Dedifferentiated amniotic fluid mesenchymal stem cell (primary cell): ENCODE data around the gene AGAP1.
"Not testable (repeated sequence)": the region's sequence is repeated elsewhere in the genome, so short reads cannot be mapped to it uniquely, and the experiment has no call there.

ENCODE experiments used
- DNase-seq: peaks from one replicate; pipeline ENCODE4 v3.0.0-alpha.2; 2016; ENCODE audit errors: extremely low spot score

AGAP1 gene

DNA sequence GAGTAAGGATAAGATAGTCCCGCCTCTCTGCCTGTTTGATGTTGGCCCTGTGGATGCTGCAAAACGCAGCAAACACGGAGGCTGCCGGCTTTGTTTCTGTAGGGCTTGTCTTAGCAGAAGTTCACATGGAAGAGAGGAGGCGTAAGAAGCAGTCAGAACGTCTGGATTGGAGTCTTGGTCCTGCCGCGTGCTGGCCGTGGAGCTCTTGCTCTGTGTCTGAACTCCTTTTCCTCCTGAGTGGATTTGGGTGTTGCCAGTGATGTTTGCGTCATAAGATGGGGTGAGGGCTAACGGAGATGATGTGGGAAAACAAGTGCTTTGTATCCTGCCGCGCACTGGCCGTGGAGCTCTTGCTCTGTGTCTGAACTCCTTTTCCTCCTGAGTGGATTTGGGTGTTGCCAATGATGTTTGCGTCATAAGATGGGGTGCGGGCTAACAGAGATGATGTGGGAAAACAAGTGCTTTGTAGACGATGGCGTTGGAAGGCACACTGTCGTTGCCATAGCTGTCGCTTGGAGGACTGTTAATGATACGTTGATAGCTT lies 240.9 kb downstream of the AGAP1 start:
- DNase-seq: no peak

DNA sequence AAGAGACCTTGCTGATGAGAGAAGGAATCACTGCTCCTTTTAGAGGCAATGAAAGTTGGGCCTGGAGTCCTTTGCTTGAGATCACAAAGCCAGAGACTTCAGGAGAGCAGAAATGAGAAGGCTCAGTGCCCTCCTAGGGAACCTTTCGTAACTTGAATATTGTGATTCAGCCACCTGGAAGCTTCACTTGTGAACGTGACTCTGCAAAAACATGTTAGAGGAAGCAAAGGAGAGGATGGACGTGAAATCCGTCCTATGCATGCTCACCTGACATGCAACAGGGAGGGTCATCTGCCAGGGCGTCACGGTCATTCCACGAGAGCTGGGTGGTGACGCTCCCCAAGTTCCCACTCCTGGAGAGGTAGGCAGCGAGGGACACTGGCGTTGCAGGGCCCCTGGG lies 243.6 kb downstream of the AGAP1 start:
- DNase-seq: no peak

DNA sequence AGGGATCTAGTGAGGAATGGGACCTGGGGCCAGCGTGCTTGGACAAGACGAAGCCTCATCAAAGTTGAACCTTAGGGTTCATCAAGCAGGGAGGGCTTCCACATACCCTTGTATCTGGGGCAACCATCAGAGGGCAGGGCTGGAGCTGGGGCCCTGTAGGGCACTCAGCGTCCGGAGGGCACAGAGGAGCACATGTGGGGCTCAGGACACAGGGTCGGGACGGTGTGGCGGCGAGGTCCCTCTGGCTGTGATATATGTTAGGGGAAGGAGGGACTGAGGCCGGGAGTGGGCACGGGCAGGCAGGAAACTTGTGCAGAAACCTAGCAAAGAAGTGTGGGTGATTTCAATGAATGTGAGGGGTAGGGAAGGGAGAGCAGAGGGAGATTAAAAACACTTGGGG lies 244.0 kb downstream of the AGAP1 start:
- DNase-seq: no peak

DNA sequence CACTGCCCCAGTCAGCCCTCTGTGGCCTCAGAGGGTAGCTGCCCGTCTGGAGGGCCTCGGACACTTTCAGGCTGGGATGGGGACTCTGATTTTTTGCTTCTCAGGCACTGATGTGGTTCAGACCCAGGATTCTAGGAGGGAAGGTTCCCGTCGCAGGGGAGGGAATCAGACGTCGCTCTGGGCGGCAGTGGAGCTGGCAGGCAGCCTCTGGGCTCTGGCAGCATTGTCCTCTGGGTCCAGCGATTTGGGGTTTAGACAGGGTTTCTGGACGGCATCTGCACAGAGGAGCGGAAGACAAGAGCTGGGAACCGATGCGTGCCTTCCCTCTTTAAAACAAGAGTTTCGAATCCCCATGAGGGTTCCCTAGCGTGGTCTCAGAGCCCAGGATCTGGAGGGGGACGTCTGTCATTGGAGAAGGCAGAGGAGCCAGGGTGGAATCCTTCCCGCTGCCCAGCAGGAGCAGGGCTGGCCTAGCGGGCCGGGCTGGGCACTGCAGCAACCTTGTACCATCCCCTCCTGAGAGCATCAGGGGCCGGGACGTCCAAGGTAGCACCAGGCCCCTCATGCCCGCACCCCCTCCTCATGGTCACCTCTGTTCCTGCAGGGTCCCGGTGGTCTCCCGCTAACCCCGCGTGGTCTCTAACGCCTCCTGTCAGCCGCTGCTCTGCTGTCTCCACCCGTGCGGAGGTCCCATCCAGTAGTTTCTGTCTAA lies 246.0 kb downstream of the AGAP1 start:
- no peak for DNase-seq

- DNase-seq: no peak
Measured at GRCh38 chr2:235740821-235741220, 247.0 kb downstream of the AGAP1 start.

- no peak for DNase-seq
Measured at GRCh38 chr2:235744161-235744560, 250.3 kb downstream of the AGAP1 start.

DNA sequence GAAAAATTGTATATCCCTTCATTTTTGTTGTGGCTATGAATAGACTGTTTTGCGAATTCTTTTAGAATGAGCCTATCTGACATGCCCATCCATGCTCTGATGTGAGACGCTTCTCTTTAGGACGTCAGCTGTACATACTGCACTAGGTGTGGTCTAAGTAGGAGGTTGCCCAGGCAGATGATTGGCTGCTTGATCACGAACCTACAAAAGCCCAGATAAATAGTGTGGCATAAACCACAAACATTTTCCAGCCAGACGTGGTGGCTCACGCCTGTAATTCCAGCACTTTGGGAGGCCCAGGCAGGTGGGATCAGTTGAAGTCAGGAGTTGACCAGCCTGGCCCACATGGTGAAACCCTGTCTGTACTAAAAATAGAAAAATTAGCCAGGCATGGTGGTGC lies 251.8 kb downstream of the AGAP1 start:
- DNase-seq: no peak

DNA sequence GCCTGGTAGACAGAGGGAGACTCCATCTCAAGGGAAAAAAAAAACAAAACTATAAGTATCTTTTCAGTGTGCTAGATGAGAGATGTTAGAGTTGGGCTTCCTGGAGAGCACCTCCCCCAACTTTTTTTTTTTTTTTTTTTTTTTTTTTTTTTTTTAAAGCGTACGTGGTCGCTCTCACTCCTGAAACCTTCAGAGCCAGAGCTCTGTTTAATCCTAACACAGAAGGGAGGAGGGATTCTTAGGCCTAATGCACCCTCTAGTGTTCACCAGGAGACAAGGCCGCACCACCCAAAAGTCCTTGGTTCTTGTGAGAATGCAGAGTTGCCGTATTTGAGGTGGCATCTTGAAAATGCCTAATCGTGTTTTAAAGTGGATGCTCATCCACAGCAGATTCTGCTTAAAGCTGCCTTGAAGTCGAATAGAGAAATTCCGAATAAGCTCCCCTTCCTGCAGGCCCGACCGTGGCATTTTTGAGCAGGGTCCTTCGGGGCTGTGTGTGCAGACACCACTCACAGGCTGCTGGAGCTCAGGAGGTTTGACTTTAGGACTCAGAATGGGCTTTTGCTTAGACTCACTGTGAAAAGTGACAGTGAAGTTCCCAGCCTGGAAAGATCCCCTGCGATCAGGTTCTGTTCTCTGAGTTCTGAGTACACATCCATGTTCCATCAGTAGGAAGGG lies 252.6 kb downstream of the AGAP1 start:
- peak; percentile 82 for DNase-seq

DNA sequence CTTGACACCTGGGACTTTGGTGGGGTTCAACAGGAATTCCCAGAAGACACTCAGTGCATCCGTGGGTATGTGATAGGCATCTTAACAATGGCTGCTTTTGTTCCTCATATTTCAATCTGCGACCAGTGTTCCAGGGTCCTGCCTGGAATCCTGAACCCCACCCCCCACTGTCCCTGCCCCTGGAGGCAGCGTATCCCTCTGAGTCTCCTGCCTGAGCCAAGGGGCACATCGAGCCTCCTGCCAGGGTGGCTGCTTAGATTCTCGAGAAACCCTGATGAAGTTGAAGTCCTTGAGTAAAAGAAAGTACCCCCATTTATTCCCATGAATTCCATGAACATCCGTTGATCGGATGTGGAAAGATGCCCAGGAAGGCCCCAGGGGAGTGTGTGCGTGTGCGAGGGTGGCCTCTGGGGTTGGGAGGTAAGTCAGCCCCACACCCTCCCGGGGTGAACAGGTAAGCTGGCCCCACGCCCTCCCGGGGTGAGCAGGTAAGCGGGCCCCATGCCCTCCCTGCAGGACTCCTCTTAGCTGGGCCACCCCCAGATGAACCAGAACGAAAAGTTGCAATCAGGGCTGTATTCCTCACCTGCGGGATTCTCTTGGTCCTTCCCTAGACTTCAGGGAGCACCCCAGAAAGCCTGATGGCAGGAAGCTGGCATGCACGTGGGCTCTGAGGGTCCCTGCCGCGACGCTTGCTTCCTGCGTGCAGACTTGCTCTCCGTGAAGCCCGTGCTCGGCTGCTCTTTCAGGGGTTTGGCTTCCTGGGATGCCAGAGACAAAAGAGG lies 253.3 kb downstream of the AGAP1 start:
- no peak for DNase-seq

DNA sequence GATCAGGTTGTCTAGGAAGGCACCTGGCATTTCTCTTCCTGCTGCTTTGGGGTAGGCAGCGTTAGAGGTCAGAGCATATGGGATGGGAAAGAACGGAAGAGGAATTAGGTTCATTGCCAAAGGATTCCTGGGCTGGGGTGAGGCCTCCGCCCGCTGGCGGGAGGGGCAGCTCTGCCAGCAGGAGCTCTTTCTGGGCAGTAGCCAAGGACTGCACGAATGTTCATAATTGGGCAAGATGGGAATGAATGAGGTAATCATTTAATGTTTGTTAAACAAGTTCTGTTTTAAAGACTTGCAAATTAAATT lies 253.9 kb downstream of the AGAP1 start:
- no peak for DNase-seq

- peak; percentile 77 for DNase-seq
Measured at GRCh38 chr2:235749121-235749770, 255.4 kb downstream of the AGAP1 start.

GRCh38 chr2:235749771-235750160 lies 255.9 kb downstream of the AGAP1 start:
- no peak for DNase-seq

DNA sequence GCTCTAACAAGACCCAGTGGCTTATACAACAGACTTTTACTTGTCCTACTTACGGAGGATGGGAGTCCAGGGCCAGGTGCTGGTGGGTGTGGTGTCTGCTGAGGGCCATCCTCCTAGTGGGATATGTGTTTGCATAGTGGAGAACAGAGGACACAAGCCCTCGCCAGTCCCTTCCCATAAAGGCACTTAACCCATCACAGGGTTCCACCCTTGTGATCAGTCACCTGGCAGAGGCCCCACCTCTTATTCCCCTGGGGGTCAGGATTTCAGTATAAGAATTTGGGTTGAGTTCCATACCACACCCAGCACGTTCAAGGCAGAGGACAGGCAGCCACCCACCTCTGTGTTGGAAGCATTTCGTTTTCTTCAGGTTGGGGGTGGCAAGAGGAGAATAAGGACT lies 259.0 kb downstream of the AGAP1 start:
- DNase-seq: no peak

DNA sequence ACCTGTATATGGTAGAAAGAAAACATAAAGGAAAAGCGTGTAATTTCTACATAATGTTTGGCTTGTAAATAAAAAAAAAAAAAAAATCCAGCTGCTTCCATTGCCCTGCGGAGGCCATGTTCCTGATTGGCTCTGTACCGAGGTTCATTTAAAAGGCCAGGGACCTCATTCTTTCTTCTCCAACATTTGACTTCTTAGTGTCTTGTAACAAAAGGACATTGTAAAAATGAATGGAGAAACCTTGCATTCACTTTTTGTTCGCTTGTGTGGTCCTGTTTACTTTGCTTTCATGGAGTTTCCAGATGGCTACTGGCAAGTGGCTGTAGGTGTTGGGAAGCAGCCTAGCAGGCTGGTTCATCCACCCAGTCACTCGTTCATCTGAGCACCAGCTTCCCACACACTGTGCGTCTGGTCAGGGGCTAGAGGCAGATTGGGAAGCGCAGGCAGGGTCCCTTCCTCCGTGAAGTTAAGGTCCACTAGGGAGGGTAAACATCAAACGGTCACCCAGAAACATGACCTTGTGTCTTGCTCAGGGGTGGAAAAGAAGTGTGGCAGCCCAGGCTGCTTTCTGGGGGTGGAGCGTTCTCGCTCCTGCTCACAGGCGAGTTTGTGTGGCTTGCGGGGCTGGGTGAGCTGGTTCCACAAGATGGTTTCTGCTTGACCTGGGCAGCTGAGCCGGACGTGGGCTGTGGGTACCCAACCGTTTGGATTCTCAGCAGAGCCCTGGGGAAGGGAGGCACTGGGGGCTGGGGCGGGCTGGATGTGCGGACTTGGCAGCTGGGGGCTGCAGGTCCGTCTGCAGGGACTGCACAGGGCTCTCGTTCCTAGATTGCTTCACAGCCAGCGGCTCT lies 260.7 kb downstream of the AGAP1 start:
- no peak for DNase-seq

DNA sequence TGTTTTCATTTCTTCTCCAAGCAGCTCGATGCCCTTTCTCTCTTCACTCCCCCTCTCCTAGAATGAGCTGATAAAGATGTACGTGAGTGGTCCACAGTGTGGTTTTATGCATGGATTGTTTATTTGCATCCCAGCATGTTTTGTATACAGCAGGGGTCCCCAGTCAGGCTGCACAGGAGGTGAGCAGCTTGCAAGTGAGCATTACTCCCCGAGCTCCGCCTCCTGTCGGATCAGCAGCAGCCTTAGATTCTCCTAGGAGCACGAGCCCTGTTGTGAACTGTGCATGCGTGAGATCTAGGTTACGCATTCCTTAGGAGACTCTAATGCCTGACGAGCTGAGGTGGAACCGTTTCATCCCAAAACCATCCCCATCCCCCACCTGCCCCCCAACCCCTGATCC lies 262.6 kb downstream of the AGAP1 start:
- no peak for DNase-seq

GRCh38 chr2:235757212-235757611 lies 263.4 kb downstream of the AGAP1 start:
- DNase-seq: no peak

DNA sequence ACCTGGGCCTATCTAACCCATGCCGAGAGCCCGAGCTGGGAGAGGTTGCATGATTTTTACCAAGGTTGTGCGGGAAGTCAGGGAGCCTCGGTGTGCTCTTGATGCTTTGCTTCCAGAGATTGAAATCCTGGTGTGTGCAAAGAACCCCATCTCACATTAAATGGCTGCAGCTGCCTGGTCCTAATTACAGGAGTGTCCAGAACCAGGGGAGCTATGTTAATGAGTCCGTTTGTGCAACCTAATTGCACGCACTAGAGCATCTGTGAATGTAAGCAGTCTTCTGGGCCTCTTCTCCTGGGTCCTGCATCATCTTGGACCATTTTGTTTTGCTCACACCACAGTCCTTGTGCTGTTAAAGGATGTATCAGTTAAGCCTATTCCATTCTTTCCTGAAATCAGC lies 263.8 kb downstream of the AGAP1 start:
- no peak for DNase-seq

GRCh38 chr2:235762832-235763598 lies 269.2 kb downstream of the AGAP1 start:
- DNase-seq: no peak

- DNase-seq: no peak
Measured at GRCh38 chr2:235763816-235764215, 270.0 kb downstream of the AGAP1 start.

DNA sequence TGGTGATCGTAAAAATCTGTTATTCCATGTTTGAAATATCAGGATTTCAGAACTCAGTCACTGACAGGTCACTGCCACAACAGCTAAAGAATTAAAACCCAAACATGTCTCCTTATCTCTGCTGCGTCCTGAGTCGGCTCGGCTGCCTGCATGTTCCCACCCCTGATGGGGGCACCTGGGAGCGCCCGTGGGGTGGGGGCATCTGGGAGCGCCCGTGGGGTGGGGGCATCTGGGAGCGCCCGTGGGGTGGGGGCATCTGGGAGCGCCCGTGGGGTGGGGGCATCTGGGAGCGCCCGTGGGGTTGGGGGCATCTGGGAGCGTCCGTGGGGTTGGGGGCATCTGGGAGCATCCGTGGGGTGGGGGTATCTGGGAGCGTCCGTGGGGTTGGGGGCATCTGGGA lies 270.6 kb downstream of the AGAP1 start:
- not testable (repeated sequence) for DNase-seq
